ENCODE results near the gene GPATCH2L.

DNA sequence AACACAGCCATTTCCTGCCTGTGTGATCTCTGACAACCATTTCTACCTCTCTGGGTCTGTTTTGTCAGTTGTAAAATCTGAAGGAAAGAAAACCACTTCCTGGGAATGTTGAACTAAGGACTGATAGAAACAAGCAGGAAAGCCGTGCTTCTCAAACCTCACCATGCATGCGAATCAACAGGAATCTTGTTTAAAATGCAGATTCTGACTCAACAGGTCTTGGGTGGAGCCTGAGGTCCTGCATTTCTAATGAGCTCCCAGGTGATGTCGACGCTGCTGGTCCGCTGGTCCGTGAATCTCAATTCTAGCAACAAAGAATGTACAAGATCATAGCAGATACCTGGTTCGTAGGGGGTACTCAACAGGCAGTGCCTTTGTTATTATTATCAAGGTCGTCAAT, 38.0 kb upstream of the GPATCH2L start:
- TF ChIP-seq CTCF (conservative IDR thresholded peaks at IDR 0.05) (no peak), ZFX (IDR thresholded peaks at IDR 0.05) (no peak)
